OCI-LY1 (cell line): Measurements from ENCODE around the gene SLCO4A1.

Experiments used
- H2AFZ ChIP-seq: fragments of 200-600 bp; sonication (generic), shearing (Covaris generic); 2 replicates; pipeline ENCODE4 v1.6.0; 2014; ENCODE audit warnings: antibody characterized with exemption, mild to moderate bottlenecking, low read length
- H3F3A ChIP-seq: fragments of 200-600 bp; sonication (generic), shearing (Covaris generic); 2 replicates; pipeline ENCODE4 v1.6.0; 2014; ENCODE audit warnings: mild to moderate bottlenecking, antibody characterized with exemption, low read length, moderate library complexity; ENCODE audit not compliant: insufficient read depth
- H3K27ac ChIP-seq: fragments of 200-600 bp; sonication (generic); 2 replicates; pipeline ENCODE4 v1.5.1; 2014; ENCODE audit warnings: low read length, mixed run types, mild to moderate bottlenecking, low read depth; ENCODE audit not compliant: poor library complexity, severe bottlenecking
- H3K27me3 ChIP-seq: fragments of 200-600 bp; sonication (generic); 2 replicates; pipeline ENCODE4 v1.6.0; 2014; ENCODE audit warnings: antibody characterized with exemption, mild to moderate bottlenecking, low read length, moderate library complexity; ENCODE audit not compliant: insufficient read depth
- H3K36me3 ChIP-seq: fragments of 200-600 bp; sonication (generic); 2 replicates; pipeline ENCODE4 v1.6.1; 2014; ENCODE audit warnings: mild to moderate bottlenecking, antibody characterized with exemption, low read length, moderate library complexity, mixed read lengths; ENCODE audit not compliant: insufficient read depth
- H3K4me1 ChIP-seq: fragments of 200-600 bp; sonication (generic); 2 replicates; pipeline ENCODE4 v1.5.1; 2014; ENCODE audit warnings: mild to moderate bottlenecking, low read length, moderate library complexity; ENCODE audit not compliant: insufficient read depth, severe bottlenecking
- H3K4me2 ChIP-seq: fragments of 200-600 bp; sonication (generic), shearing (Covaris generic); 2 replicates; pipeline ENCODE4 v1.6.1; 2014; ENCODE audit warnings: low read length
- H3K4me3 ChIP-seq: fragments of 200-600 bp; sonication (generic); 2 replicates; pipeline ENCODE4 v1.5.1; 2014; ENCODE audit warnings: low read length, low read depth, mild to moderate bottlenecking, mixed read lengths; ENCODE audit not compliant: poor library complexity, severe bottlenecking
- H3K79me2 ChIP-seq: fragments of 200-600 bp; shearing (Covaris generic); 2 replicates; pipeline ENCODE4 v1.6.1; 2016; ENCODE audit warnings: mixed run types, low read length, mixed read lengths; ENCODE audit not compliant: insufficient read depth
- H3K9ac ChIP-seq: fragments of 200-600 bp; sonication (generic), shearing (Covaris generic); 2 replicates; pipeline ENCODE4 v1.6.1; 2014; ENCODE audit warnings: mild to moderate bottlenecking, low read length, mixed read lengths
- H3K9me2 ChIP-seq: fragments of 200-600 bp; sonication (generic), shearing (Covaris generic); 2 replicates; pipeline ENCODE4 v1.6.1; 2014; ENCODE audit warnings: low read depth, mild to moderate bottlenecking, low read length, mixed read lengths
- H3K9me3 ChIP-seq: fragments of 200-600 bp; shearing (Covaris generic); 2 replicates; pipeline ENCODE4 v1.6.1; 2014; ENCODE audit warnings: low read length, mixed read lengths
- H4K20me1 ChIP-seq: fragments of 200-600 bp; sonication (generic), shearing (Covaris generic); 2 replicates; pipeline ENCODE4 v1.6.0; 2016; ENCODE audit warnings: mild to moderate bottlenecking, low read length; ENCODE audit not compliant: insufficient read depth
- EZH2 ChIP-seq: fragments of 200-600 bp; sonication (generic), shearing (Covaris generic); IDR thresholded peaks from 2 replicates; pipeline ENCODE4 v1.8.0; 2017; ENCODE audit warnings: borderline replicate concordance, mixed run types, mild to moderate bottlenecking, antibody characterized with exemption, low read length, moderate library complexity, mixed read lengths
- TF ChIP-seq, protein P1 (sequence below): fragments of 200-600 bp; sonication (generic), shearing (Covaris generic); IDR thresholded peaks from 2 replicates; pipeline ENCODE4 v1.5.1; 2017; ENCODE audit warnings: mild to moderate bottlenecking, antibody characterized with exemption, low read length, moderate library complexity, mixed read lengths

The SLCO4A1 gene

GRCh38 chr20:62706344-62706743 lies 64.0 kb downstream of the SLCO4A1 start:
- no peaks in the 10 kb centered on the region for H3K27me3 ChIP-seq
- TF ChIP-seq EZH2 = no peak
- TF ChIP-seq, protein P1, sequence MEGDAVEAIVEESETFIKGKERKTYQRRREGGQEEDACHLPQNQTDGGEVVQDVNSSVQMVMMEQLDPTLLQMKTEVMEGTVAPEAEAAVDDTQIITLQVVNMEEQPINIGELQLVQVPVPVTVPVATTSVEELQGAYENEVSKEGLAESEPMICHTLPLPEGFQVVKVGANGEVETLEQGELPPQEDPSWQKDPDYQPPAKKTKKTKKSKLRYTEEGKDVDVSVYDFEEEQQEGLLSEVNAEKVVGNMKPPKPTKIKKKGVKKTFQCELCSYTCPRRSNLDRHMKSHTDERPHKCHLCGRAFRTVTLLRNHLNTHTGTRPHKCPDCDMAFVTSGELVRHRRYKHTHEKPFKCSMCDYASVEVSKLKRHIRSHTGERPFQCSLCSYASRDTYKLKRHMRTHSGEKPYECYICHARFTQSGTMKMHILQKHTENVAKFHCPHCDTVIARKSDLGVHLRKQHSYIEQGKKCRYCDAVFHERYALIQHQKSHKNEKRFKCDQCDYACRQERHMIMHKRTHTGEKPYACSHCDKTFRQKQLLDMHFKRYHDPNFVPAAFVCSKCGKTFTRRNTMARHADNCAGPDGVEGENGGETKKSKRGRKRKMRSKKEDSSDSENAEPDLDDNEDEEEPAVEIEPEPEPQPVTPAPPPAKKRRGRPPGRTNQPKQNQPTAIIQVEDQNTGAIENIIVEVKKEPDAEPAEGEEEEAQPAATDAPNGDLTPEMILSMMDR = no peak
- no peak overlapping the region for H3K27ac ChIP-seq
- H4K20me1 ChIP-seq = no peaks in the 10 kb centered on the region
- no peaks in the 10 kb centered on the region for H3K4me1 ChIP-seq
- no peaks in the 10 kb centered on the region for H3K79me2 ChIP-seq
- H3K4me3 ChIP-seq = no peak overlapping the region
- no peaks in the 10 kb centered on the region for H3K36me3 ChIP-seq
- no peak overlapping the region for H3K9ac ChIP-seq
- no peaks in the 10 kb centered on the region for H3F3A ChIP-seq
- H2AFZ ChIP-seq = no peak overlapping the region
- H3K4me2 ChIP-seq = no peak overlapping the region
- H3K9me3 ChIP-seq = no peaks in the 10 kb centered on the region
- no peaks in the 10 kb centered on the region for H3K9me2 ChIP-seq

DNA sequence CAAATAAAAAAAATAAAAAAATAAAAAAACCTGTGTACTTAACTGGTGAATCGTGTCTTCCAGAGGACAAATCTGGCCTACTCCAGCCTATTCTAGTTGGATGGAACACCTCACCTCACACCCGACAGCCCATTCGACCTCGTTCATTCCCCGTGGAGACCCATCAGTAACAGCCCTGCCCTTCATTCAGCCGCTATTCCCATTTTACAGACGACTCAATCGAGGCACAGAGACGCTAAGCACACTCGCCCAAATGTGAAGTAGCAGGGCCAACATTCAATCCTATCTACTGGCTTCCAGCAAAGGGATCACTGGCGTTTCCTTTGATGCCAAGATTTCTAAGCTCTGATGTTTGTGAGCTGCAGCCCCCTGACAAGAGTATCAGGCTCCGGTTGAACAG lies 64.6 kb downstream of the SLCO4A1 start:
- Histone ChIP-seq H3K4me1 (no peaks in the 10 kb centered on the region), H4K20me1 (no peaks in the 10 kb centered on the region), H3K36me3 (no peaks in the 10 kb centered on the region), H3K9ac (no peak overlapping the region), H3K27me3 (no peaks in the 10 kb centered on the region), H3K4me2 (no peak overlapping the region), H2AFZ (no peak overlapping the region), H3F3A (no peaks in the 10 kb centered on the region), H3K9me2 (no peaks in the 10 kb centered on the region), H3K27ac (no peak overlapping the region), H3K9me3 (no peaks in the 10 kb centered on the region), H3K4me3 (no peak overlapping the region), H3K79me2 (no peaks in the 10 kb centered on the region)
- TF ChIP-seq, protein P1 = no peak
- TF ChIP-seq EZH2 = no peak

- H3K27me3 ChIP-seq = no peaks in the 10 kb centered on the region
- H3K4me2 ChIP-seq = no peak overlapping the region
- no peaks in the 10 kb centered on the region for H3K9me3 ChIP-seq
- H3K9ac ChIP-seq = no peak overlapping the region
- H3K27ac ChIP-seq = no peak overlapping the region
- no peak for TF ChIP-seq EZH2
- TF ChIP-seq, protein P1 = no peak
- H3F3A ChIP-seq = no peaks in the 10 kb centered on the region
- no peak overlapping the region for H2AFZ ChIP-seq
- H4K20me1 ChIP-seq = no peaks in the 10 kb centered on the region
- no peaks in the 10 kb centered on the region for H3K4me1 ChIP-seq
- no peaks in the 10 kb centered on the region for H3K79me2 ChIP-seq
- no peaks in the 10 kb centered on the region for H3K9me2 ChIP-seq
- H3K36me3 ChIP-seq = no peaks in the 10 kb centered on the region
- no peak overlapping the region for H3K4me3 ChIP-seq
These were observed 65.1 kb downstream of the SLCO4A1 start for GRCh38 chr20:62707276-62707920.
